ENCODE results near the gene LACTB.

GRCh38 chr15:63086947-63087346 is 34.7 kb upstream of the LACTB start:
- TF ChIP-seq, protein P1, sequence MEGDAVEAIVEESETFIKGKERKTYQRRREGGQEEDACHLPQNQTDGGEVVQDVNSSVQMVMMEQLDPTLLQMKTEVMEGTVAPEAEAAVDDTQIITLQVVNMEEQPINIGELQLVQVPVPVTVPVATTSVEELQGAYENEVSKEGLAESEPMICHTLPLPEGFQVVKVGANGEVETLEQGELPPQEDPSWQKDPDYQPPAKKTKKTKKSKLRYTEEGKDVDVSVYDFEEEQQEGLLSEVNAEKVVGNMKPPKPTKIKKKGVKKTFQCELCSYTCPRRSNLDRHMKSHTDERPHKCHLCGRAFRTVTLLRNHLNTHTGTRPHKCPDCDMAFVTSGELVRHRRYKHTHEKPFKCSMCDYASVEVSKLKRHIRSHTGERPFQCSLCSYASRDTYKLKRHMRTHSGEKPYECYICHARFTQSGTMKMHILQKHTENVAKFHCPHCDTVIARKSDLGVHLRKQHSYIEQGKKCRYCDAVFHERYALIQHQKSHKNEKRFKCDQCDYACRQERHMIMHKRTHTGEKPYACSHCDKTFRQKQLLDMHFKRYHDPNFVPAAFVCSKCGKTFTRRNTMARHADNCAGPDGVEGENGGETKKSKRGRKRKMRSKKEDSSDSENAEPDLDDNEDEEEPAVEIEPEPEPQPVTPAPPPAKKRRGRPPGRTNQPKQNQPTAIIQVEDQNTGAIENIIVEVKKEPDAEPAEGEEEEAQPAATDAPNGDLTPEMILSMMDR (IDR thresholded peaks at IDR 0.05) = no peak
- no peak for TF ChIP-seq POLR2A (IDR thresholded peaks at IDR 0.05)

Data from Peyer's patch (tissue), 4 donors.